HG03103 (cell line): ENCODE data around the gene SH3PXD2A.

Experiments
- ATAC-seq: cut with Tn5 transposase; IDR thresholded peaks from one replicate; pipeline ENCODE4 v1.9.1; 2021; ENCODE audit warnings: low read depth; ENCODE audit not compliant: unreplicated experiment

The SH3PXD2A gene

GRCh38 chr10:103879831-103880230 lies 24.5 kb upstream of the SH3PXD2A start:
- no peak for ATAC-seq

- ATAC-seq: no peak
These were observed 24.0 kb upstream of the SH3PXD2A start for GRCh38 chr10:103879409-103879808.

GRCh38 chr10:103877861-103878260 lies 22.5 kb upstream of the SH3PXD2A start:
- ATAC-seq: no peak

- ATAC-seq: no peak
These were observed 20.8 kb upstream of the SH3PXD2A start for GRCh38 chr10:103876155-103876554.

- ATAC-seq: no peak
These were observed 19.4 kb upstream of the SH3PXD2A start for GRCh38 chr10:103874730-103875129.

- no peak for ATAC-seq
These were observed 17.0 kb upstream of the SH3PXD2A start for GRCh38 chr10:103872137-103872931.

- no peak for ATAC-seq
These were observed 15.6 kb upstream of the SH3PXD2A start for GRCh38 chr10:103871006-103871405.

GRCh38 chr10:103870516-103870915 lies 15.1 kb upstream of the SH3PXD2A start:
- no peak for ATAC-seq

- ATAC-seq: no peak
These were observed 14.0 kb upstream of the SH3PXD2A start for GRCh38 chr10:103869336-103869735.

- ATAC-seq: no peak
These were observed 12.8 kb upstream of the SH3PXD2A start for GRCh38 chr10:103868200-103868599.

GRCh38 chr10:103861505-103861904 lies 6.1 kb upstream of the SH3PXD2A start:
- ATAC-seq: no peak

GRCh38 chr10:103859161-103860086 lies 4.0 kb upstream of the SH3PXD2A start:
- ATAC-seq: no peak

GRCh38 chr10:103858360-103858759 lies 3.0 kb upstream of the SH3PXD2A start:
- no peak for ATAC-seq

GRCh38 chr10:103856797-103857170 lies 1.4 kb upstream of the SH3PXD2A start:
- no peak for ATAC-seq

- no peak for ATAC-seq
These were observed 748 bp upstream of the SH3PXD2A start for GRCh38 chr10:103855852-103856796.

- ATAC-seq: no peak
These were observed 537 bp downstream of the SH3PXD2A start for GRCh38 chr10:103854686-103855391.

GRCh38 chr10:103854265-103854685 lies 1.1 kb downstream of the SH3PXD2A start:
- ATAC-seq: no peak

- ATAC-seq: no peak
These were observed 1.7 kb downstream of the SH3PXD2A start for GRCh38 chr10:103853428-103854264.

- ATAC-seq: no peak
These were observed 2.5 kb downstream of the SH3PXD2A start for GRCh38 chr10:103852856-103853255.
